Right ventricle myocardium superior (tissue), 1 donor: ENCODE measurements around the gene RARA. TPM values are rescaled to one million over a fixed set of nuclear protein-coding genes. Genes with fewer than 3 reads are reported as not detected.

Source experiments
- ATAC-seq: fragments of 200-7000 bp; cut with Tn5 transposase; one replicate; pipeline ENCODE4 v1.9.1; 2020; ENCODE audit warnings: mild to moderate bottlenecking; ENCODE audit not compliant: poor library complexity
- DNase-seq: peaks from one replicate; pipeline ENCODE4 v3.0.0-alpha.2; 2020
- intact Hi-C: fragments of 100-400 bp; cut with DNase I; formaldehyde crosslinking; loops from one replicate; pipeline ENCODE4 v1.11.2; 2022
- total RNA-seq: library from RNA; stranded (reverse); fragmentation: NEBNext Ultra II Directional; extraction: Animal tissue kit (Norgen Biotek cat#: 25700); gene quantifications from one replicate; pipeline ENCODE4 v1.2.1, GENCODE V29; 2021
- donor health status: DM: no; HTN: yes; CAD: no; lungs with severe emphysema.

The RARA gene
- total RNA-seq, 1 donor from 2014 or later: 15.8 TPM

GRCh38 chr17:40323391-40324381 is 14.7 kb downstream of the RARA start:
- DNase-seq: peak; percentile 84
- intact Hi-C loops: no loop called here
- peak; percentile 2 for ATAC-seq

- intact Hi-C loops: no loop called here
- ATAC-seq (no peak), DNase-seq (no peak)
Measured at GRCh38 chr17:40325156-40326013, 16.4 kb downstream of the RARA start.

GRCh38 chr17:40326014-40326831 is 17.2 kb downstream of the RARA start:
- ATAC-seq (no peak), DNase-seq (no peak)
- intact Hi-C loops: no loop called here

GRCh38 chr17:40326832-40327199 is 17.8 kb downstream of the RARA start:
- DNase-seq (no peak), ATAC-seq (no peak)
- intact Hi-C loops: no loop called here

- DNase-seq: no peak
- no peak for ATAC-seq
- intact Hi-C loops: no loop called here
Measured at GRCh38 chr17:40327244-40327729, 18.3 kb downstream of the RARA start.

- intact Hi-C loops: no loop called here
- no peak for ATAC-seq
- peak; percentile 82 for DNase-seq
Measured at GRCh38 chr17:40327735-40328385, 18.9 kb downstream of the RARA start.

GRCh38 chr17:40328386-40328766 is 19.4 kb downstream of the RARA start:
- intact Hi-C loops: no loop called here
- no peak for DNase-seq
- no peak for ATAC-seq

GRCh38 chr17:40329839-40330794 is 21.1 kb downstream of the RARA start:
- ATAC-seq (peak; percentile 44), DNase-seq (peak; percentile 89)
- intact Hi-C loops: no loop called here

GRCh38 chr17:40330850-40331470 is 22.0 kb downstream of the RARA start:
- intact Hi-C loops: no loop called here
- DNase-seq: peak; percentile 47
- no peak for ATAC-seq

- ATAC-seq (peak; percentile 91), DNase-seq (peak; percentile 96)
- intact Hi-C loops: no loop called here
Measured at GRCh38 chr17:40331743-40332641, 23.0 kb downstream of the RARA start.

- no peak for DNase-seq
- no peak for ATAC-seq
- intact Hi-C loops: no loop called here
Measured at GRCh38 chr17:40333781-40334448, 24.9 kb downstream of the RARA start.

- intact Hi-C loops: no loop called here
- DNase-seq (no peak), ATAC-seq (no peak)
Measured at GRCh38 chr17:40335620-40336019, 26.6 kb downstream of the RARA start.

- no peak for DNase-seq
- intact Hi-C loops: no loop called here
Measured at GRCh38 chr17:40337351-40337750, 28.4 kb downstream of the RARA start.

GRCh38 chr17:40338058-40338457 is 29.1 kb downstream of the RARA start:
- DNase-seq (no peak), ATAC-seq (no peak)
- intact Hi-C loops: no loop called here

More at GRCh38 chr17:40337351-40337750, 28.4 kb downstream of the RARA start:
- no peak for ATAC-seq

GRCh38 chr17:40338941-40339649 is 30.1 kb downstream of the RARA start:
- ATAC-seq (no peak), DNase-seq (no peak)
- intact Hi-C loops: no loop called here
